DOHH2 (cell line): ENCODE data around the gene MACROD2.

ENCODE experiments used
- H3F3A ChIP-seq: fragments of 200-600 bp; sonication (generic), shearing (Covaris generic); 2 replicates; pipeline ENCODE4 v1.6.0; 2016; ENCODE audit warnings: antibody characterized with exemption, mild to moderate bottlenecking; ENCODE audit not compliant: control insufficient read depth, insufficient read depth
- H3K27ac ChIP-seq: fragments of 200-600 bp; sonication (generic); 2 replicates; pipeline ENCODE4 v1.5.1; 2014; ENCODE audit warnings: low read depth, mild to moderate bottlenecking, low read length, moderate library complexity
- H3K27me3 ChIP-seq: fragments of 200-600 bp; sonication (generic); 2 replicates; pipeline ENCODE4 v1.6.1; 2014; ENCODE audit warnings: mild to moderate bottlenecking, low read length, mixed read lengths; ENCODE audit not compliant: control insufficient read depth
- H3K36me3 ChIP-seq: fragments of 200-600 bp; sonication (generic); 2 replicates; pipeline ENCODE4 v1.6.1; 2014; ENCODE audit warnings: mild to moderate bottlenecking, low read length, moderate library complexity, mixed read lengths; ENCODE audit not compliant: control insufficient read depth
- H3K4me1 ChIP-seq: fragments of 200-600 bp; sonication (generic); 2 replicates; pipeline ENCODE4 v1.6.1; 2014; ENCODE audit warnings: mild to moderate bottlenecking, low read length, mixed read lengths; ENCODE audit not compliant: control insufficient read depth
- H3K4me2 ChIP-seq: fragments of 200-600 bp; sonication (generic); 2 replicates; pipeline ENCODE4 v1.6.0; 2014; ENCODE audit warnings: mild to moderate bottlenecking, low read length, moderate library complexity
- H3K4me3 ChIP-seq: fragments of 200-600 bp; sonication (generic); 2 replicates; pipeline ENCODE4 v1.5.1; 2014; ENCODE audit warnings: mild to moderate bottlenecking, low read length, mixed read lengths
- H3K79me2 ChIP-seq: fragments of 200-600 bp; sonication (generic); 2 replicates; pipeline ENCODE4 v1.6.1; 2014; ENCODE audit warnings: mild to moderate bottlenecking, low read length, mixed read lengths; ENCODE audit not compliant: control insufficient read depth
- H3K9me2 ChIP-seq: fragments of 200-600 bp; sonication (generic); replicated peaks from 2 replicates; pipeline ENCODE4 v1.6.1; 2014; ENCODE audit warnings: mild to moderate bottlenecking, low read length, mixed read lengths; ENCODE audit not compliant: control insufficient read depth
- H3K9me3 ChIP-seq: fragments of 200-600 bp; sonication (generic); 2 replicates; pipeline ENCODE4 v1.6.1; 2014; ENCODE audit warnings: antibody characterized with exemption, low read length, mixed read lengths; ENCODE audit not compliant: control insufficient read depth, insufficient read depth
- H4K20me1 ChIP-seq: fragments of 200-600 bp; sonication (generic); 2 replicates; pipeline ENCODE4 v1.6.0; 2014; ENCODE audit warnings: low read depth, mild to moderate bottlenecking, antibody characterized with exemption, low read length, moderate library complexity; ENCODE audit not compliant: control insufficient read depth, insufficient read depth
- EZH2phosphoT487 ChIP-seq: fragments of 200-600 bp; sonication (generic); IDR thresholded peaks from 2 replicates; pipeline ENCODE4 v1.6.1; 2017; ENCODE audit warnings: borderline replicate concordance, mild to moderate bottlenecking, antibody characterized with exemption, low read length, moderate library complexity, mixed read lengths
- TF ChIP-seq, protein P1 (sequence below): fragments of 200-600 bp; sonication (generic); IDR thresholded peaks from one replicate; pipeline ENCODE4 v1.5.1; 2014; ENCODE audit warnings: antibody characterized with exemption, mild to moderate bottlenecking, low read depth, low read length; ENCODE audit not compliant: poor library complexity, severe bottlenecking

The MACROD2 gene

DNA sequence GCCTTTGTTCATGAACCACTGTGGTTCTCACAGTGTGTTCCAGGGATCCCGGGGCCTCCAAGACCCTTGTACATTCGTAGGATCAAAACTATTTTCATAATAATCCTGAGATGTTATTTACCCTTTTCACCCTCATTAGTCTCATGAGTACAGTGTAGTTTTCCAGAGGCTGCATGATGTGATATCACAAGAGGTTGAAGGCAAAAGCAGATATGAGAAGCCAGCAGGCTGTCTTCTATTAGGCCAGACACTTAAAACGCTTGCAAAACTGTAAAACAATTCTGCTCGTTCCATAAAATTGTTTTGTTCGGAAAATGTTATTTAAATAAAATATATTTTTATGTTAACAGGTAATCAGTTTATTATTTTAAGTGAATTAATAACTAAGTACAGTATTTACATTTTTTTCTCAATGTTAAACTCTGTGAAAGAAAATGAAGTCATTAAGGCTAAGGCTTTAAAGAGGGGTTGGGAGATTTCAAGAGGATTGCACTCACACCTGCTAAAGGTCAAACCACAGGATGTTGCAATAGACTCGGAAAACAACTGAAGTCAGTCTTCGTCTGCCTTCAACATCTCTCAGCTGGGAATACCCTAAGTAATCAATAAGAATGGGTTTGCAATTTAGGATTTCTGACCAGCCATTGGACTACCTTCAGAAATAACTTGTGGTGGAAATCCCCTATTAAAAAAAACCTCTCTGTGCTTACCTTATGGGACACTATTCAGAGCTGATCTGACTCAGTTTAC, 2103.7 kb downstream of the MACROD2 start:
- Histone ChIP-seq H3K27ac (no peak overlapping the region), H3K36me3 (no peaks in the 10 kb centered on the region), H3K4me1 (peaks cover 20% of the 10 kb centered on the region; the same call in 1 of the 2 replicates), H3K9me3 (no peaks in the 10 kb centered on the region), H3K4me3 (no peak overlapping the region), H3K9me2 (no peaks in the 10 kb centered on the region), H3K27me3 (no peaks in the 10 kb centered on the region), H3K79me2 (no peaks in the 10 kb centered on the region), H3K4me2 (no peak overlapping the region), H4K20me1 (no peaks in the 10 kb centered on the region), H3F3A (no peaks in the 10 kb centered on the region)
- TF ChIP-seq, protein P1, sequence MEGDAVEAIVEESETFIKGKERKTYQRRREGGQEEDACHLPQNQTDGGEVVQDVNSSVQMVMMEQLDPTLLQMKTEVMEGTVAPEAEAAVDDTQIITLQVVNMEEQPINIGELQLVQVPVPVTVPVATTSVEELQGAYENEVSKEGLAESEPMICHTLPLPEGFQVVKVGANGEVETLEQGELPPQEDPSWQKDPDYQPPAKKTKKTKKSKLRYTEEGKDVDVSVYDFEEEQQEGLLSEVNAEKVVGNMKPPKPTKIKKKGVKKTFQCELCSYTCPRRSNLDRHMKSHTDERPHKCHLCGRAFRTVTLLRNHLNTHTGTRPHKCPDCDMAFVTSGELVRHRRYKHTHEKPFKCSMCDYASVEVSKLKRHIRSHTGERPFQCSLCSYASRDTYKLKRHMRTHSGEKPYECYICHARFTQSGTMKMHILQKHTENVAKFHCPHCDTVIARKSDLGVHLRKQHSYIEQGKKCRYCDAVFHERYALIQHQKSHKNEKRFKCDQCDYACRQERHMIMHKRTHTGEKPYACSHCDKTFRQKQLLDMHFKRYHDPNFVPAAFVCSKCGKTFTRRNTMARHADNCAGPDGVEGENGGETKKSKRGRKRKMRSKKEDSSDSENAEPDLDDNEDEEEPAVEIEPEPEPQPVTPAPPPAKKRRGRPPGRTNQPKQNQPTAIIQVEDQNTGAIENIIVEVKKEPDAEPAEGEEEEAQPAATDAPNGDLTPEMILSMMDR = no peak
- no peak for TF ChIP-seq EZH2phosphoT487

DNA sequence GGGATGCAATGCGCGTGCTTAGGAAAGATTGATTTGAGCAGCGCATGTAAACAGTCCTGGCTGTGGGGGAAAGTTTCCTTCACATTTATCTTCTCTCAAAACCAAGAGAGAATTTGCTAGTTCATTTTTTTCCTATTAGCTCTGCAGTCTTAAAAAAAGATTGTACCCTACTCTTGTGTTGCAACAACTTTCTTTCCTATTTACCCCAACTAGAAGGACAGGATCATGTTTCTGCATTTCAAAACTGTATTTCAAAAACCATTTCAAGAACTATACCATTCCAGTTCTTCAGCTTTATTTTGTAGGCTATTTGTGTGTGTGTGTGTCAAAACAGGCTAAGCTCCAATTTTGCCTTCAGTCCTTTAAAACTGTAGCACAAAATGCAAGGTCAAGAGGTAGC, 2104.8 kb downstream of the MACROD2 start:
- H3K4me1 ChIP-seq = peaks cover 20% of the 10 kb centered on the region; the same call in 1 of the 2 replicates
- TF ChIP-seq EZH2phosphoT487 = no peak
- TF ChIP-seq, protein P1 = no peak
- no peaks in the 10 kb centered on the region for H4K20me1 ChIP-seq
- H3K4me3 ChIP-seq = no peak overlapping the region
- no peaks in the 10 kb centered on the region for H3K9me3 ChIP-seq
- no peak overlapping the region for H3K27ac ChIP-seq
- H3K79me2 ChIP-seq = no peaks in the 10 kb centered on the region
- H3F3A ChIP-seq = no peaks in the 10 kb centered on the region
- no peaks in the 10 kb centered on the region for H3K9me2 ChIP-seq
- H3K4me2 ChIP-seq = no peak overlapping the region
- H3K27me3 ChIP-seq = no peaks in the 10 kb centered on the region
- H3K36me3 ChIP-seq = no peaks in the 10 kb centered on the region

DNA sequence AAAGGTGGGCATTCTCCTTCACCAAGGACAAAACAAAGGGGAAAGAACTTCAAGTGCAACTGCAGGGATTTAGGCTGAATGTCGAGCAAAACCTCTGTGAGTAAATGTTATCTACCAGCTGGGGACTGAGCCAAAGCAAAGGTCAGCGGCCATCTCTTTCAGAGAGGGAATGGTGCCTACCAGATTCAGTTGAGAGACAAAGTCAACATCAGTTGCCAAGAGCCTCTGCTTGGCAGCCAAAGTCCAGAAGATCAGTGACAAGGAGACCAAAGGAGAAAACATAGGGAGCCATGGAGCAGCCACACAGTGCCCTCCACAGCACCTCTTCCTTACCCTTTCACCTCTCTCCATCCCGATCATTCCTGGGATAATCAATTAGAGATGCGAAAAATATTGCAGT, 2105.5 kb downstream of the MACROD2 start:
- no peak overlapping the region for H3K4me2 ChIP-seq
- peaks cover 20% of the 10 kb centered on the region; the same call in 1 of the 2 replicates for H3K4me1 ChIP-seq
- no peaks in the 10 kb centered on the region for H4K20me1 ChIP-seq
- H3K27me3 ChIP-seq = no peaks in the 10 kb centered on the region
- no peak overlapping the region for H3K27ac ChIP-seq
- H3K9me3 ChIP-seq = peaks cover 3% of the 10 kb centered on the region; the same call in 1 of the 2 replicates
- no peaks in the 10 kb centered on the region for H3K9me2 ChIP-seq
- no peaks in the 10 kb centered on the region for H3K36me3 ChIP-seq
- H3K79me2 ChIP-seq = no peaks in the 10 kb centered on the region
- no peaks in the 10 kb centered on the region for H3F3A ChIP-seq
- H3K4me3 ChIP-seq = no peak overlapping the region
- TF ChIP-seq EZH2phosphoT487 = no peak
- TF ChIP-seq, protein P1 = no peak
